ENCODE results near the gene SERPINB2. TPM values are rescaled to one million over a fixed set of nuclear protein-coding genes. Genes with fewer than 3 reads are reported as not detected.

SERPINB2 gene
- polyA plus RNA-seq, 4 donors: 0.03 to 0.81 (median 0.38) TPM

- no peaks in the 10 kb centered on the region for H3K36me3 ChIP-seq (ENCODE audit: control insufficient read depth in 3 of 3, insufficient read depth in 2 of 3, low read depth in 1 of 3, low read length in 3 of 3)
- H3K9me3 ChIP-seq (ENCODE audit: control insufficient read depth in 2 of 2, insufficient read depth in 1 of 2, low read depth in 1 of 2, low read length in 1 of 2): no peaks in the 10 kb centered on the region
- FAIRE-seq: no peak
- H3K27me3 ChIP-seq (ENCODE audit: control insufficient read depth in 3 of 3, insufficient read depth in 3 of 3, low read length in 3 of 3): no peaks in the 10 kb centered on the region
- no peak for DNase-seq
- no peak overlapping the region for H3K27ac ChIP-seq (ENCODE audit: low read depth in 1 of 3, low read length in 2 of 3)
- H3K4me1 ChIP-seq (ENCODE audit: control insufficient read depth in 3 of 3, insufficient read depth in 2 of 3, low read depth in 1 of 3, low read length in 2 of 3): no peaks in the 10 kb centered on the region
- no peak overlapping the region for H3K4me3 ChIP-seq (ENCODE audit: low read depth in 1 of 3, low read length in 3 of 3)
- 87 to 90% (median 89%) methylated on average over 4 of the region's 4 CpGs for WGBS, 3 donors
These were observed 5.1 kb downstream of the SERPINB2 start for GRCh38 chr18:63892566-63892965.

- Histone ChIP-seq H3K4me3 (ENCODE audit: low read depth in 1 of 3, low read length in 3 of 3) (no peak overlapping the region), H3K27me3 (ENCODE audit: control insufficient read depth in 3 of 3, insufficient read depth in 3 of 3, low read length in 3 of 3) (no peaks in the 10 kb centered on the region), H3K4me1 (ENCODE audit: control insufficient read depth in 3 of 3, insufficient read depth in 2 of 3, low read depth in 1 of 3, low read length in 2 of 3) (no peaks in the 10 kb centered on the region), H3K27ac (ENCODE audit: low read depth in 1 of 3, low read length in 2 of 3) (no peak overlapping the region), H3K36me3 (ENCODE audit: control insufficient read depth in 3 of 3, insufficient read depth in 2 of 3, low read depth in 1 of 3, low read length in 3 of 3) (no peaks in the 10 kb centered on the region), H3K9me3 (ENCODE audit: control insufficient read depth in 2 of 2, insufficient read depth in 1 of 2, low read depth in 1 of 2, low read length in 1 of 2) (no peaks in the 10 kb centered on the region)
- WGBS, 3 donors: 81 to 87% (median 82%) methylated on average over 6 of the region's 6 CpGs
- DNase-seq (no peak), FAIRE-seq (no peak)
These were observed 6.7 kb downstream of the SERPINB2 start for GRCh38 chr18:63894106-63894772.

- Histone ChIP-seq H3K4me3 (ENCODE audit: low read depth in 1 of 3, low read length in 3 of 3) (no peak overlapping the region), H3K4me1 (ENCODE audit: control insufficient read depth in 3 of 3, insufficient read depth in 2 of 3, low read depth in 1 of 3, low read length in 2 of 3) (no peaks in the 10 kb centered on the region), H3K9me3 (ENCODE audit: control insufficient read depth in 2 of 2, insufficient read depth in 1 of 2, low read depth in 1 of 2, low read length in 1 of 2) (no peaks in the 10 kb centered on the region), H3K27me3 (ENCODE audit: control insufficient read depth in 3 of 3, insufficient read depth in 3 of 3, low read length in 3 of 3) (no peaks in the 10 kb centered on the region), H3K36me3 (ENCODE audit: control insufficient read depth in 3 of 3, insufficient read depth in 2 of 3, low read depth in 1 of 3, low read length in 3 of 3) (no peaks in the 10 kb centered on the region), H3K27ac (ENCODE audit: low read depth in 1 of 3, low read length in 2 of 3) (no peak overlapping the region)
- WGBS, 3 donors: 59 to 68% (median 64%) methylated on average over 6 of the region's 6 CpGs
- no peak for DNase-seq
- no peak for FAIRE-seq
These were observed 7.7 kb downstream of the SERPINB2 start for GRCh38 chr18:63895190-63895589.

GRCh38 chr18:63897072-63897471 is 9.6 kb downstream of the SERPINB2 start:
- Histone ChIP-seq H3K27me3 (ENCODE audit: control insufficient read depth in 3 of 3, insufficient read depth in 3 of 3, low read length in 3 of 3) (no peaks in the 10 kb centered on the region), H3K9me3 (ENCODE audit: control insufficient read depth in 2 of 2, insufficient read depth in 1 of 2, low read depth in 1 of 2, low read length in 1 of 2) (no peaks in the 10 kb centered on the region)
- FAIRE-seq: no peak

GRCh38 chr18:63899206-63899605 is 11.7 kb downstream of the SERPINB2 start:
- no peak for FAIRE-seq

More at GRCh38 chr18:63897072-63897471, 9.6 kb downstream of the SERPINB2 start:
- 59 to 84% (median 82%) methylated on average over 4 of the region's 4 CpGs for WGBS, 3 donors
- H3K4me3 ChIP-seq (ENCODE audit: low read depth in 1 of 3, low read length in 3 of 3): no peak overlapping the region
- H3K27ac ChIP-seq (ENCODE audit: low read depth in 1 of 3, low read length in 2 of 3): no peak overlapping the region
- no peak for DNase-seq
- H3K36me3 ChIP-seq (ENCODE audit: control insufficient read depth in 3 of 3, insufficient read depth in 2 of 3, low read depth in 1 of 3, low read length in 3 of 3): no peaks in the 10 kb centered on the region
- no peaks in the 10 kb centered on the region for H3K4me1 ChIP-seq (ENCODE audit: control insufficient read depth in 3 of 3, insufficient read depth in 2 of 3, low read depth in 1 of 3, low read length in 2 of 3)

GRCh38 chr18:63903851-63904570 is 16.5 kb downstream of the SERPINB2 start:
- Histone ChIP-seq H3K36me3 (ENCODE audit: control insufficient read depth in 3 of 3, insufficient read depth in 2 of 3, low read depth in 1 of 3, low read length in 3 of 3) (no peaks in the 10 kb centered on the region), H3K9me3 (ENCODE audit: control insufficient read depth in 2 of 2, insufficient read depth in 1 of 2, low read depth in 1 of 2, low read length in 1 of 2) (no peaks in the 10 kb centered on the region), H3K27ac (ENCODE audit: low read depth in 1 of 3, low read length in 2 of 3) (no peak overlapping the region), H3K4me1 (ENCODE audit: control insufficient read depth in 3 of 3, insufficient read depth in 2 of 3, low read depth in 1 of 3, low read length in 2 of 3) (no peaks in the 10 kb centered on the region), H3K4me3 (ENCODE audit: low read depth in 1 of 3, low read length in 3 of 3) (no peak overlapping the region), H3K27me3 (ENCODE audit: control insufficient read depth in 3 of 3, insufficient read depth in 3 of 3, low read length in 3 of 3) (no peaks in the 10 kb centered on the region)
- FAIRE-seq: no peak
- WGBS, 3 donors: 89 to 93% (median 90%) methylated on average over 1 of the region's 1 CpG
- no peak for DNase-seq

More at GRCh38 chr18:63899206-63899605, 11.7 kb downstream of the SERPINB2 start:
- no peaks in the 10 kb centered on the region for H3K4me1 ChIP-seq (ENCODE audit: control insufficient read depth in 3 of 3, insufficient read depth in 2 of 3, low read depth in 1 of 3, low read length in 2 of 3)
- no peaks in the 10 kb centered on the region for H3K27me3 ChIP-seq (ENCODE audit: control insufficient read depth in 3 of 3, insufficient read depth in 3 of 3, low read length in 3 of 3)
- no peak overlapping the region for H3K4me3 ChIP-seq (ENCODE audit: low read depth in 1 of 3, low read length in 3 of 3)
- H3K27ac ChIP-seq (ENCODE audit: low read depth in 1 of 3, low read length in 2 of 3): no peak overlapping the region
- no peaks in the 10 kb centered on the region for H3K9me3 ChIP-seq (ENCODE audit: control insufficient read depth in 2 of 2, insufficient read depth in 1 of 2, low read depth in 1 of 2, low read length in 1 of 2)
- H3K36me3 ChIP-seq (ENCODE audit: control insufficient read depth in 3 of 3, insufficient read depth in 2 of 3, low read depth in 1 of 3, low read length in 3 of 3): no peaks in the 10 kb centered on the region
- DNase-seq: no peak

- Histone ChIP-seq H3K27me3 (ENCODE audit: control insufficient read depth in 3 of 3, insufficient read depth in 3 of 3, low read length in 3 of 3) (no peaks in the 10 kb centered on the region), H3K36me3 (ENCODE audit: control insufficient read depth in 3 of 3, insufficient read depth in 2 of 3, low read depth in 1 of 3, low read length in 3 of 3) (no peaks in the 10 kb centered on the region), H3K27ac (ENCODE audit: low read depth in 1 of 3, low read length in 2 of 3) (no peak overlapping the region), H3K9me3 (ENCODE audit: control insufficient read depth in 2 of 2, insufficient read depth in 1 of 2, low read depth in 1 of 2, low read length in 1 of 2) (no peaks in the 10 kb centered on the region), H3K4me3 (ENCODE audit: low read depth in 1 of 3, low read length in 3 of 3) (no peak overlapping the region), H3K4me1 (ENCODE audit: control insufficient read depth in 3 of 3, insufficient read depth in 2 of 3, low read depth in 1 of 3, low read length in 2 of 3) (no peaks in the 10 kb centered on the region)
- WGBS, 3 donors: 13 to 43% (median 37%) methylated on average over 1 of the region's 1 CpG
- no peak for FAIRE-seq
- no peak for DNase-seq
These were observed 17.2 kb downstream of the SERPINB2 start for GRCh38 chr18:63904694-63905093.

GRCh38 chr18:63905361-63905760 is 17.9 kb downstream of the SERPINB2 start:
- Histone ChIP-seq H3K36me3 (ENCODE audit: control insufficient read depth in 3 of 3, insufficient read depth in 2 of 3, low read depth in 1 of 3, low read length in 3 of 3) (no peaks in the 10 kb centered on the region), H3K27me3 (ENCODE audit: control insufficient read depth in 3 of 3, insufficient read depth in 3 of 3, low read length in 3 of 3) (no peaks in the 10 kb centered on the region), H3K9me3 (ENCODE audit: control insufficient read depth in 2 of 2, insufficient read depth in 1 of 2, low read depth in 1 of 2, low read length in 1 of 2) (no peaks in the 10 kb centered on the region), H3K4me1 (ENCODE audit: control insufficient read depth in 3 of 3, insufficient read depth in 2 of 3, low read depth in 1 of 3, low read length in 2 of 3) (no peaks in the 10 kb centered on the region), H3K27ac (ENCODE audit: low read depth in 1 of 3, low read length in 2 of 3) (no peak overlapping the region), H3K4me3 (ENCODE audit: low read depth in 1 of 3, low read length in 3 of 3) (no peak overlapping the region)
- 92 to 96% (median 93%) methylated on average over 2 of the region's 2 CpGs for WGBS, 3 donors
- DNase-seq: no peak
- FAIRE-seq: no peak
